Peyer's patch (tissue), 4 donors: ENCODE results near the gene PTPN22. TPM values are rescaled to one million over a fixed set of nuclear protein-coding genes. Genes with fewer than 3 reads are reported as not detected.

Source experiments
- DNase-seq, 3 donors: peaks; one replicate each; pipeline ENCODE4 v3.0.0-alpha.2; 2017 to 2019
- H3K27ac ChIP-seq, 4 donors: fragments of 200-600 bp; sonication (generic); one replicate each; pipeline ENCODE4 v1.5.1; 2016 to 2019
- H3K27me3 ChIP-seq, 2 donors: fragments of 200-600 bp; sonication (generic); one replicate each; pipeline ENCODE4 v1.5.1; 2019
- H3K36me3 ChIP-seq, 3 donors: fragments of 200-600 bp; sonication (generic); one replicate each; pipeline ENCODE4 v1.5.1; 2016 to 2019
- H3K4me1 ChIP-seq, 4 donors: fragments of 200-600 bp; sonication (generic); one replicate each; pipeline ENCODE4 v1.5.1; 2016 to 2019
- H3K4me3 ChIP-seq, 4 donors: fragments of 200-600 bp; sonication (generic); 1 replicate in 3 of 4; 2 replicates in 1 of 4; pipeline ENCODE4 v1.5.1; 2016 to 2019; ENCODE audit warnings: mild to moderate bottlenecking in 1 of 4
- H3K9me3 ChIP-seq, 4 donors: fragments of 200-600 bp; sonication (generic); one replicate each; pipeline ENCODE4 v1.5.1; 2016 to 2019; ENCODE audit warnings: mild to moderate bottlenecking in 1 of 4
- POLR2A ChIP-seq, 2 donors: fragments of 450-650 bp; IDR thresholded peaks; one replicate each; pipeline ENCODE4 v1.5.1; 2017; ENCODE audit warnings: antibody characterized with exemption in 2 of 2, mild to moderate bottlenecking in 2 of 2, moderate library complexity in 2 of 2
- total RNA-seq, 4 donors: library from RNA; depleted of rRNA; stranded (reverse); fragments of >200 nt; gene quantifications; one replicate each; pipeline ENCODE4 v1.1.0, GENCODE V29; 2016
- TF ChIP-seq, protein P1 (sequence below), 6 experiments: fragments of 450-650 bp in 4 of 6; fragments of 200-600 bp in 2 of 6; sonication (generic) in 1 of 6; IDR thresholded peaks; one replicate each; pipeline ENCODE4 v1.5.1; 2017 to 2019; ENCODE audit warnings: antibody characterized with exemption in 6 of 6, mild to moderate bottlenecking in 3 of 6, moderate library complexity in 1 of 6

Gene PTPN22
- total RNA-seq, 4 donors from 2014 or later, result 11.4 to 16.9 (median 13.2) TPM

DNA sequence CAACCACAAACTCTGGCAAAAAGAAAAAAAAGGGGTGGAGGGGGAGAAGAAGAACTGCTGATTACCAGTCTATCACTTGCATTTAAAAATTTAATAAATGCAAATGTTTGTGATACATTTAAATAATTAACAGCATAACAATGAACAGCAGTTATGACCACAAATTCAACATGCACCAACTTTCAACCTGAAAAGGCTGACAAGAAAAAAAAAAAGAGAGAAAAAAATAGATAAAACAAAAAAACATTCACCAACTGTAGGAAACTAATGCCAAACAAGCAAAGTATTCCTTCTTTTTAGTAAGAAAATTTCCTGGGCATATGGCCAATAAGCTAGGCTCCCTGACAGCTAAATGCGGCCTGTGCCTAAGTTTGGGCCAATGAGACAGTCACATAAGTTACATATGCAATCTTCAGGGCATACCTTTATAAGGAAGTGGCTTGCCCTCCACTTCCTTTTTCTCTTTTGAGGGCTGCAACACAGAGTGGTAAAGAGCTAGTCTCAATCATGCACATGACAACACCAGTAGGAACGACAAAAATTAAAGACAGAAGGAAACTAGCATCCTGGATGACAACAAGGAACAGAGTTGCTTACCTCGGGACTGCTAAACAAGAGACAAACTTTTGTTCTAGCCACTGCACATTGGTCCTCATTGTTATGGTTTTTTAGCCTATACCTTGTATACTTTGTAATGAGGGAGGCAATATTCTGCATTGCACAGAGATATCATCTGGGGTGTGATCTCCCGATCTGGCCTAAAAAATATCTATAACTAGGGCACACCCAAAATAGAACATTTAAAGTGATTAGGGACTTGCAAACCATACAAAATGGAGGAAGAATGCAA is 88.0 kb downstream of the PTPN22 start:
- TF ChIP-seq POLR2A (IDR thresholded peaks at IDR 0.05), result no peak
- TF ChIP-seq, protein P1, sequence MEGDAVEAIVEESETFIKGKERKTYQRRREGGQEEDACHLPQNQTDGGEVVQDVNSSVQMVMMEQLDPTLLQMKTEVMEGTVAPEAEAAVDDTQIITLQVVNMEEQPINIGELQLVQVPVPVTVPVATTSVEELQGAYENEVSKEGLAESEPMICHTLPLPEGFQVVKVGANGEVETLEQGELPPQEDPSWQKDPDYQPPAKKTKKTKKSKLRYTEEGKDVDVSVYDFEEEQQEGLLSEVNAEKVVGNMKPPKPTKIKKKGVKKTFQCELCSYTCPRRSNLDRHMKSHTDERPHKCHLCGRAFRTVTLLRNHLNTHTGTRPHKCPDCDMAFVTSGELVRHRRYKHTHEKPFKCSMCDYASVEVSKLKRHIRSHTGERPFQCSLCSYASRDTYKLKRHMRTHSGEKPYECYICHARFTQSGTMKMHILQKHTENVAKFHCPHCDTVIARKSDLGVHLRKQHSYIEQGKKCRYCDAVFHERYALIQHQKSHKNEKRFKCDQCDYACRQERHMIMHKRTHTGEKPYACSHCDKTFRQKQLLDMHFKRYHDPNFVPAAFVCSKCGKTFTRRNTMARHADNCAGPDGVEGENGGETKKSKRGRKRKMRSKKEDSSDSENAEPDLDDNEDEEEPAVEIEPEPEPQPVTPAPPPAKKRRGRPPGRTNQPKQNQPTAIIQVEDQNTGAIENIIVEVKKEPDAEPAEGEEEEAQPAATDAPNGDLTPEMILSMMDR (IDR thresholded peaks at IDR 0.05), result no peak
- Histone ChIP-seq H3K27ac (peak overlapping the region; percentile 23 to 70 (median 58)), H3K27me3 (no peaks in the 10 kb centered on the region), H3K4me3 (no peak overlapping the region), H3K4me1 (peaks cover 0 to 38% (median 5%) of the 10 kb centered on the region in 4 donors), H3K36me3 (no peaks in the 10 kb centered on the region), H3K9me3 (no peaks in the 10 kb centered on the region)
- peak in 2 of 3 donors; percentile 66 to 74 for DNase-seq

DNA sequence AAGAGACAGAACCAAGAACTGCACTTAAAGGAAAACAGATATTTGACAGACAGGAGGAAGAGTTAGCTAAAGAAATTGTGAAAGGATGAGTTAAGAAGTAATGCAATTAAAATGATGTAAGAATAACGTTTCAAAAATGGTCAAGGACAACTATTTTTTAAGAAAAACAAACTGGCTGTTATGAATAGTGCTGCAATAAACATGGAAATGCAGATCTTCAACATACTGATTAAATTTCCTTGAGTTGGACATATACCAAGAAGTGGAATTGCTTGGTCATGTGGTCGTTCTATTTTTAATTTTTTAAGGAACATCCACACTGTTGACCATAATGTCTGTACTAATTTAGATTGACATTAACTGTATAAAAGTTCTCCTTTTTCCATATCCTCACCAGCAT is 89.1 kb downstream of the PTPN22 start:
- H3K4me1 ChIP-seq, result peaks cover 0 to 38% (median 5%) of the 10 kb centered on the region in 4 donors

DNA sequence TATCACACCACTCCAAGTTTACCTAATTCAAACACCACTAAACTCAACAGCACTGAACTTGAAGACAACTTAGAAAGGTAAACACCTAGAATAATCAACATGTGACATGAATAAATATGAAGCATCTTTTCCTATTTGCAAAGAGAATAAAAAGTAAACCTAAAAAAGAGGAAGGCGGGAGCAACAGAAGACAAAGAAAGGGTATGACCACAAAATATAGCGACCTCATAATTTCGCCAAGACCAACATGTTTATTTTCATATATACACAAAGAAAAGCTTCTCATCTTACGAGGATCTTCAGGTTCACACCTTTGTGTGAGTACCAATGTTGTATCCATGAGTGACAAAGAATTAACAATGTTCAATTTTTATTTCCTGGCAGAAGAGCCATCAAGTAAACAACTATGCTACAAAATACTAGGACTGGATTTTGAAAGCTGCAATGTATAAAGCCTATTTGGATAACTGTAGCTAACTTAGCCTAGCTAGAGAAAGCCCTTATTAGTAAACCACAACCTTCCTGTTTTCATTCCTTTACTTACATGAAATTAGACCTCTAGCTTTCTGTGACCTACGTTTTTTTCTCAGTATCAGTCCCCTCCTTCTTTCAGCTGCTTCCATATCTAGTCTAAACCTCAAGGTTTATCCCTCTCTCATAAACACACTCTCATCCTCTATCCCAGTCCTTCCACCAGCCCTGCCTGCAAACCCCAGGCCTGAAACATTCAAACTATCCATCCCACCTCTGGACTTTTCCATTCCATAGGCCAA is 91.0 kb downstream of the PTPN22 start:
- TF ChIP-seq POLR2A (IDR thresholded peaks at IDR 0.05), result no peak
- TF ChIP-seq, protein P1 (IDR thresholded peaks at IDR 0.05), result no peak
- Histone ChIP-seq H3K4me1 (peaks cover 0 to 38% (median 5%) of the 10 kb centered on the region in 4 donors), H3K9me3 (no peaks in the 10 kb centered on the region), H3K27me3 (no peaks in the 10 kb centered on the region), H3K36me3 (peaks cover 0 to 18% (median 0%) of the 10 kb centered on the region in 3 donors), H3K27ac (peak overlapping the region; percentile 13 to 49 (median 32)), H3K4me3 (no peak overlapping the region)
- no peak for DNase-seq

More for the DNA sequence above, 89.1 kb downstream of the PTPN22 start:
- Histone ChIP-seq H3K27me3 (no peaks in the 10 kb centered on the region), H3K36me3 (peaks cover 0 to 2% (median 0%) of the 10 kb centered on the region in 3 donors), H3K4me3 (no peak overlapping the region), H3K9me3 (no peaks in the 10 kb centered on the region), H3K27ac (no peak overlapping the region)
- DNase-seq, result no peak
- no peak for TF ChIP-seq POLR2A (IDR thresholded peaks at IDR 0.05)
- TF ChIP-seq, protein P1 (IDR thresholded peaks at IDR 0.05), result no peak

DNA sequence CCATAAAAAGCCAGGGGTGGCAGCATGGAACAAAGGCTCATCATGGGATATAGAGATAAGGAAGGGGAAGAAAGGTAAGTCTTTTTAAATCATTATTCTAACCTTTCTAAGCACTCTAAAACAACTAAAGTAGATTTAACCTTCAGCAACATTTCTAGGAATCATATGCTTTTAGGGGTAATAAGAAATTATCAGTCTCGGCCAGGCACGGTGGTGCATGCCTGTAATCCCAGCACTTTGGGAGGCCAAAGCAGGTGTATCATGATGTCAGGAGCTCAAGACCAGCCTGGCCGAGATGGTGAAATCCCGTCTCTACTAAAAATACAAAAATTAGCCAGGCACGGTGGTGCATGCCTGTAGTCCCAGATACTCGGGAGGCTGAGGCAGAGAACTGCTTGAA is 92.0 kb downstream of the PTPN22 start:
- Histone ChIP-seq H3K27me3 (no peaks in the 10 kb centered on the region), H3K4me3 (no peak overlapping the region), H3K4me1 (peaks cover 0 to 37% (median 5%) of the 10 kb centered on the region in 4 donors), H3K9me3 (no peaks in the 10 kb centered on the region), H3K27ac (peak overlapping the region in 1 of 4 donors; percentile 28), H3K36me3 (peaks cover 0 to 24% (median 0%) of the 10 kb centered on the region in 3 donors)
- no peak for TF ChIP-seq POLR2A (IDR thresholded peaks at IDR 0.05)
- TF ChIP-seq, protein P1 (IDR thresholded peaks at IDR 0.05), result no peak
- no peak for DNase-seq

DNA sequence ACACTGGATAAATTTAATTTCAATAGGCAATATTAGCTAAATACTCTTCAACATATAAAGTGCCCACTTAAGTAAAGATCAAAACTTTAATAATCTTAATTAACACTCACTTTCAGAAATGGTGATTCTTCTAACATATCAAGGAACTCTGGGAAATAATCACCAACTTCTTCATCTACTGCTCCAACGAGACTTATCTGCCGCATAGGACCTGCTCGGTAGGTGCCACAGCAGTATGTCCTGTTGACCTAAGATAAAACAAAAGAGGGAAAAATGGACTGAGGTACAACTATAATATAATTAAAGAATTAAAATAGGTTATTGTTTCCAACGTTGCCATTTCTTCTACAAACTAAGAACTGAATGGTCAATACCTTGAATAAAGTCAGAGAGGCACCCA is 94.0 kb downstream of the PTPN22 start:
- Histone ChIP-seq H3K27me3 (no peaks in the 10 kb centered on the region), H3K4me3 (no peak overlapping the region), H3K9me3 (no peaks in the 10 kb centered on the region), H3K27ac (no peak overlapping the region), H3K4me1 (peaks cover 0 to 19% (median 1%) of the 10 kb centered on the region in 4 donors), H3K36me3 (peaks cover 0 to 24% (median 0%) of the 10 kb centered on the region in 3 donors)
- no peak for DNase-seq
- TF ChIP-seq POLR2A (IDR thresholded peaks at IDR 0.05), result no peak
